MM.1S (cell line): ENCODE data around the gene TMTC1.

ENCODE experiments used
- DNase-seq: peaks from one replicate; pipeline ENCODE4 v3.0.0-alpha.2; 2015
- H2AFZ ChIP-seq: fragments of 300-600 bp; sonication (generic); 2 replicates; pipeline ENCODE4 v1.6.0; 2016; ENCODE audit warnings: antibody characterized with exemption, low read length
- H3F3A ChIP-seq: fragments of 300-600 bp; sonication (generic); 2 replicates; pipeline ENCODE4 v1.6.1; 2016; ENCODE audit warnings: mild to moderate bottlenecking, antibody characterized with exemption, low read length, moderate library complexity, mixed read lengths; ENCODE audit not compliant: insufficient read depth
- H3K27ac ChIP-seq: fragments of 300-600 bp; sonication (generic); 2 replicates; pipeline ENCODE4 v1.5.1; 2016; ENCODE audit warnings: mild to moderate bottlenecking, low read length
- H3K27me3 ChIP-seq: fragments of 300-600 bp; sonication (generic); replicated peaks from 2 replicates; pipeline ENCODE4 v1.6.0; 2016; ENCODE audit warnings: low read length; ENCODE audit not compliant: insufficient read depth
- H3K36me3 ChIP-seq: fragments of 300-600 bp; sonication (generic); replicated peaks from 2 replicates; pipeline ENCODE4 v1.6.1; 2016; ENCODE audit warnings: mild to moderate bottlenecking, low read length, mixed read lengths; ENCODE audit not compliant: insufficient read depth
- H3K4me1 ChIP-seq: fragments of 300-600 bp; sonication (generic); 2 replicates; pipeline ENCODE4 v1.6.1; 2016; ENCODE audit warnings: low read length, mixed read lengths
- H3K4me2 ChIP-seq: fragments of 300-600 bp; sonication (generic); 2 replicates; pipeline ENCODE4 v1.6.0; 2016; ENCODE audit warnings: low read depth, low read length
- H3K4me3 ChIP-seq: fragments of 300-600 bp; sonication (generic); 2 replicates; pipeline ENCODE4 v1.5.1; 2016; ENCODE audit warnings: low read length, mixed read lengths
- H3K79me2 ChIP-seq: fragments of 300-600 bp; sonication (generic); 2 replicates; pipeline ENCODE4 v1.6.1; 2016; ENCODE audit warnings: mixed run types, low read length, mixed read lengths
- H3K9ac ChIP-seq: fragments of 300-600 bp; sonication (generic); 2 replicates; pipeline ENCODE4 v1.6.1; 2016; ENCODE audit warnings: low read length, mixed read lengths
- H3K9me2 ChIP-seq: fragments of 300-600 bp; sonication (generic); replicated peaks from 2 replicates; pipeline ENCODE4 v1.6.1; 2016; ENCODE audit warnings: mild to moderate bottlenecking, low read length, mixed read lengths; ENCODE audit not compliant: insufficient read depth
- H3K9me3 ChIP-seq: fragments of 300-600 bp; sonication (generic); replicated peaks from 2 replicates; pipeline ENCODE4 v1.6.1; 2016; ENCODE audit warnings: mild to moderate bottlenecking, low read length, mixed read lengths; ENCODE audit not compliant: insufficient read depth
- H4K20me1 ChIP-seq: fragments of 300-600 bp; sonication (generic); 2 replicates; pipeline ENCODE4 v1.6.1; 2016; ENCODE audit warnings: mild to moderate bottlenecking, low read length, moderate library complexity, mixed read lengths; ENCODE audit not compliant: insufficient read depth
- CTCF ChIP-seq: fragments of 300-600 bp; sonication (generic); IDR thresholded peaks from 2 replicates; pipeline ENCODE4 v1.5.1; 2016; ENCODE audit warnings: antibody characterized with exemption, low read length, mixed read lengths
- EZH2 ChIP-seq: fragments of 300-600 bp; sonication (generic); optimal IDR thresholded peaks from 2 replicates; pipeline ENCODE3; 2017; ENCODE audit warnings: low read depth, mild to moderate bottlenecking, antibody characterized with exemption, low read length, mixed read lengths
- EZH2phosphoT487 ChIP-seq: fragments of 300-600 bp; sonication (generic); IDR thresholded peaks from 2 replicates; pipeline ENCODE4 v1.6.1; 2018; ENCODE audit warnings: antibody characterized with exemption, low read length

TMTC1 gene

GRCh38 chr12:29644536-29645162, 139.1 kb downstream of the TMTC1 start:
- no peaks in the 10 kb centered on the region for H3K9me2 ChIP-seq
- no peak overlapping the region for H3K9ac ChIP-seq
- H3K79me2 ChIP-seq: no peaks in the 10 kb centered on the region
- DNase-seq: no peak
- no peaks in the 10 kb centered on the region for H4K20me1 ChIP-seq
- no peaks in the 10 kb centered on the region for H3K36me3 ChIP-seq
- no peak overlapping the region for H3K4me3 ChIP-seq
- H3K9me3 ChIP-seq: no peaks in the 10 kb centered on the region
- TF ChIP-seq CTCF (no peak), EZH2phosphoT487 (no peak), EZH2 (no peak)
- H2AFZ ChIP-seq: no peak overlapping the region
- H3K4me2 ChIP-seq: no peak overlapping the region
- H3F3A ChIP-seq: no peaks in the 10 kb centered on the region
- H3K27me3 ChIP-seq: no peaks in the 10 kb centered on the region
- no peaks in the 10 kb centered on the region for H3K4me1 ChIP-seq
- no peak overlapping the region for H3K27ac ChIP-seq

GRCh38 chr12:29640589-29641345, 143.0 kb downstream of the TMTC1 start:
- Histone ChIP-seq H3F3A (no peaks in the 10 kb centered on the region), H3K27ac (no peak overlapping the region), H2AFZ (no peak overlapping the region), H3K36me3 (no peaks in the 10 kb centered on the region), H3K27me3 (no peaks in the 10 kb centered on the region), H3K79me2 (no peaks in the 10 kb centered on the region), H3K4me3 (no peak overlapping the region), H3K9me2 (no peaks in the 10 kb centered on the region), H3K9me3 (no peaks in the 10 kb centered on the region), H3K4me1 (no peaks in the 10 kb centered on the region), H3K9ac (no peak overlapping the region), H3K4me2 (no peak overlapping the region), H4K20me1 (no peaks in the 10 kb centered on the region)
- no peak for TF ChIP-seq EZH2
- TF ChIP-seq CTCF: no peak
- TF ChIP-seq EZH2phosphoT487: no peak
- no peak for DNase-seq

- Histone ChIP-seq H2AFZ (no peak overlapping the region), H3K4me1 (no peaks in the 10 kb centered on the region), H3K79me2 (no peaks in the 10 kb centered on the region), H3K9me2 (no peaks in the 10 kb centered on the region), H3K9ac (no peak overlapping the region), H3K4me3 (no peak overlapping the region), H3F3A (no peaks in the 10 kb centered on the region), H3K27me3 (no peaks in the 10 kb centered on the region), H3K9me3 (no peaks in the 10 kb centered on the region), H3K27ac (no peak overlapping the region), H3K4me2 (no peak overlapping the region), H4K20me1 (no peaks in the 10 kb centered on the region), H3K36me3 (no peaks in the 10 kb centered on the region)
- TF ChIP-seq EZH2phosphoT487 (no peak), EZH2 (no peak), CTCF (no peak)
- DNase-seq: no peak
Measured at GRCh38 chr12:29639893-29640495, 143.7 kb downstream of the TMTC1 start.
